Muscle of back (tissue), 11 donors: ENCODE measurements around the gene KRT7. TPM values are rescaled to one million over a fixed set of nuclear protein-coding genes. Genes with fewer than 3 reads are reported as not detected.
"Not testable (repeated sequence)": the region's sequence is repeated elsewhere in the genome, so short reads cannot be mapped to it uniquely, and the experiment has no call there.

ENCODE experiments used
- DNase-seq, 3 donors: peaks; one replicate each; pipeline versions ENCODE4 v3.0.0 to v3.0.0-alpha.2; 2013
- polyA plus RNA-seq, 10 donors: library from polyadenylated mRNA; unstranded; fragments of 120-200 nt; gene quantifications; one replicate each; pipeline ENCODE4 v1.2.1, GENCODE V29; 2013; ENCODE audit not compliant: insufficient read length in 10 of 10

Gene KRT7
- polyA plus RNA-seq, 10 donors, result 0.16 to 4.3 (median 0.65) TPM; not detected in 3

GRCh38 chr12:52277486-52278245 lies 44.6 kb downstream of the KRT7 start:
- DNase-seq, result peak in 1 of 3 donors; percentile 32

GRCh38 chr12:52278575-52279421 lies 45.8 kb downstream of the KRT7 start:
- peak; percentile 57 to 86 (median 78) for DNase-seq

- no peak for DNase-seq
These were observed 46.6 kb downstream of the KRT7 start for GRCh38 chr12:52279422-52280318.

- peak in 2 of 3 donors; percentile 30 to 77 for DNase-seq
These were observed 47.3 kb downstream of the KRT7 start for GRCh38 chr12:52280319-52280795.

- peak in 1 of 3 donors; percentile 94 for DNase-seq
These were observed 47.9 kb downstream of the KRT7 start for GRCh38 chr12:52280796-52281560.

GRCh38 chr12:52284562-52285171 lies 51.6 kb downstream of the KRT7 start:
- DNase-seq, result no peak

- DNase-seq, result peak in 1 of 3 donors; percentile 52
These were observed 52.2 kb downstream of the KRT7 start for GRCh38 chr12:52285172-52285745.

GRCh38 chr12:52285851-52286530 lies 52.9 kb downstream of the KRT7 start:
- DNase-seq, result no peak

GRCh38 chr12:52286857-52287785 lies 54.1 kb downstream of the KRT7 start:
- DNase-seq, result not testable (repeated sequence)

- not testable (repeated sequence) for DNase-seq
These were observed 55.1 kb downstream of the KRT7 start for GRCh38 chr12:52287816-52288805.

- not testable (repeated sequence) for DNase-seq
These were observed 57.6 kb downstream of the KRT7 start for GRCh38 chr12:52290483-52291134.

- DNase-seq, result no peak
These were observed 58.4 kb downstream of the KRT7 start, which contains the start of gene KRT81 for GRCh38 chr12:52291267-52291935. TSS of gene KRT81 (minus strand) at chr12:52291534. CDS start at chr12:52291465, 69 bp downstream.

- DNase-seq, result no peak
These were observed 60.9 kb downstream of the KRT7 start for GRCh38 chr12:52293926-52294325.

GRCh38 chr12:52294803-52295202 lies 61.8 kb downstream of the KRT7 start:
- DNase-seq, result no peak

GRCh38 chr12:52295663-52296062 lies 62.6 kb downstream of the KRT7 start:
- DNase-seq, result no peak
